ENCODE measurements around the gene RCVRN. TPM values are rescaled to one million over a fixed set of nuclear protein-coding genes. Genes with fewer than 3 reads are reported as not detected.

Gene RCVRN
- total and polyA plus RNA-seq, 3 donors from 2014 or later = 0.32 to 0.63 (median 0.50) TPM

GRCh38 chr17:9911089-9911488, 6.0 kb upstream of the RCVRN start:
- TF ChIP-seq POLR2A (IDR thresholded peaks at IDR 0.05) = no peak
- no peak for TF ChIP-seq CTCF (IDR thresholded peaks at IDR 0.05)
- no peaks in the 10 kb centered on the region for H3K9me3 ChIP-seq
- WGBS, 2 donors = 87 to 90% methylated on average over 9 to 12 of the region's 12 CpGs
- no peaks in the 10 kb centered on the region for H3K27me3 ChIP-seq
- no peaks in the 10 kb centered on the region for H3K36me3 ChIP-seq (ENCODE audit: low read depth, missing control alignments)
- intact Hi-C loops (cut with DNase I; ENCODE audit: low total_unique reads) = no loop called here
- no peak overlapping the region for H3K4me3 ChIP-seq
- DNase-seq = no peak
- H3K27ac ChIP-seq = no peak overlapping the region
- H3K4me1 ChIP-seq = no peaks in the 10 kb centered on the region

GRCh38 chr17:9908649-9909042, 3.6 kb upstream of the RCVRN start:
- DNase-seq = no peak
- intact Hi-C loops (cut with DNase I; ENCODE audit: low total_unique reads) = no loop called here
- 71 to 79% methylated on average over 4 to 7 of the region's 7 CpGs for WGBS, 2 donors
- Histone ChIP-seq H3K4me1 (no peaks in the 10 kb centered on the region), H3K36me3 (ENCODE audit: low read depth, missing control alignments) (no peaks in the 10 kb centered on the region), H3K9me3 (no peaks in the 10 kb centered on the region), H3K27me3 (no peaks in the 10 kb centered on the region), H3K4me3 (no peak overlapping the region), H3K27ac (no peak overlapping the region)
- TF ChIP-seq POLR2A (IDR thresholded peaks at IDR 0.05) = no peak
- no peak for TF ChIP-seq CTCF (IDR thresholded peaks at IDR 0.05)

- WGBS, 2 donors = 64 to 65% methylated on average over 10 to 12 of the region's 12 CpGs
- DNase-seq = no peak
- Histone ChIP-seq H3K36me3 (ENCODE audit: low read depth, missing control alignments) (no peaks in the 10 kb centered on the region), H3K4me1 (no peaks in the 10 kb centered on the region), H3K27ac (no peak overlapping the region), H3K4me3 (no peak overlapping the region), H3K9me3 (no peaks in the 10 kb centered on the region), H3K27me3 (no peaks in the 10 kb centered on the region)
- TF ChIP-seq CTCF (IDR thresholded peaks at IDR 0.05) (no peak), POLR2A (IDR thresholded peaks at IDR 0.05) (no peak)
- intact Hi-C loops (cut with DNase I; ENCODE audit: low total_unique reads) = no loop called here
These were observed 3.0 kb upstream of the RCVRN start for GRCh38 chr17:9907883-9908648.

GRCh38 chr17:9907131-9907530, 2.1 kb upstream of the RCVRN start:
- WGBS, 2 donors = 92 to 93% methylated on average over 7 of the region's 7 CpGs
- TF ChIP-seq POLR2A (IDR thresholded peaks at IDR 0.05) = no peak
- no peak for TF ChIP-seq CTCF (IDR thresholded peaks at IDR 0.05)
- no peaks in the 10 kb centered on the region for H3K4me1 ChIP-seq
- H3K4me3 ChIP-seq = no peak overlapping the region
- no peaks in the 10 kb centered on the region for H3K36me3 ChIP-seq (ENCODE audit: low read depth, missing control alignments)
- H3K9me3 ChIP-seq = no peaks in the 10 kb centered on the region
- DNase-seq = no peak
- intact Hi-C loops (cut with DNase I; ENCODE audit: low total_unique reads) = no loop called here
- no peak overlapping the region for H3K27ac ChIP-seq
- no peaks in the 10 kb centered on the region for H3K27me3 ChIP-seq

- no peaks in the 10 kb centered on the region for H3K36me3 ChIP-seq (ENCODE audit: low read depth, missing control alignments)
- intact Hi-C loops (cut with DNase I; ENCODE audit: low total_unique reads) = no loop called here
- no peak for TF ChIP-seq CTCF (IDR thresholded peaks at IDR 0.05)
These were observed 1.5 kb upstream of the RCVRN start for GRCh38 chr17:9906616-9907015.

More at GRCh38 chr17:9906616-9907015, 1.5 kb upstream of the RCVRN start:
- H3K4me1 ChIP-seq = no peaks in the 10 kb centered on the region
- no peak overlapping the region for H3K27ac ChIP-seq
- no peak for DNase-seq
- H3K9me3 ChIP-seq = no peaks in the 10 kb centered on the region
- 83 to 84% methylated on average over 14 of the region's 14 CpGs for WGBS, 2 donors
- H3K27me3 ChIP-seq = no peaks in the 10 kb centered on the region
- H3K4me3 ChIP-seq = no peak overlapping the region

All from testis (tissue), 3 donors.